AG08395 (cell line): Measurements from ENCODE around the gene ASB17.
"Not testable (repeated sequence)": the region's sequence is repeated elsewhere in the genome, so short reads cannot be mapped to it uniquely, and the experiment has no call there.

Source experiments
- DNase-seq: peaks from one replicate; pipeline ENCODE4 v3.0.0; 2012; ENCODE audit warnings: mixed read lengths, low spot score

ASB17 gene, protein sequence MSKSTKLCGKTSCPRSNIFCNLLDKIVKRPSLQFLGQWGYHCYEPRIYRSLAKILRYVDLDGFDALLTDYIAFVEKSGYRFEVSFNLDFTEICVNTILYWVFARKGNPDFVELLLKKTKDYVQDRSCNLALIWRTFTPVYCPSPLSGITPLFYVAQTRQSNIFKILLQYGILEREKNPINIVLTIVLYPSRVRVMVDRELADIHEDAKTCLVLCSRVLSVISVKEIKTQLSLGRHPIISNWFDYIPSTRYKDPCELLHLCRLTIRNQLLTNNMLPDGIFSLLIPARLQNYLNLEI

DNA sequence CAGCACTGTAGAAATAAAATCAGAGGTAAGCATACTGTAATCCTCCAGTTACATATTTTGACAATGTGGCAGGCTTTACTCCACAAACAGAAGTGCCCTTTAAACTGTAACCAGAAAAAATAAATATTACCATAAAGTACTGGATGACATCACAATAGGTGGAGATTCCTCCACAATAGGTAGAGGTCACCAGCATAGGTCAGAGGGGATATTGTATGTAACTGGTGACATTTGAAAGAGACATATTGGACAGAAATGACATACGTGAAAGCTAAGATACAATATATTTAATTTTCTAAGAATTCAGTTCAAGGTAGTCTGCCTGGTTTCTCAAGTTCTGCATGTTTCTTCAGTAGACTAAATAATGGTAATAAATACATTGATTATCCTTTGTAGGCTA lies at the start of gene ASB17:
Gene ASB17 (minus strand): TSS at position 101 of the 400 bp plus-strand sequence. CDS start 113 bp downstream, outside the sequence.
- DNase-seq: no peak

GRCh38 chr1:75980972-75981897 lies 49.0 kb upstream of the ASB17 start:
- DNase-seq: no peak

- DNase-seq: no peak
Measured at GRCh38 chr1:75970631-75971030, 38.4 kb upstream of the ASB17 start.

DNA sequence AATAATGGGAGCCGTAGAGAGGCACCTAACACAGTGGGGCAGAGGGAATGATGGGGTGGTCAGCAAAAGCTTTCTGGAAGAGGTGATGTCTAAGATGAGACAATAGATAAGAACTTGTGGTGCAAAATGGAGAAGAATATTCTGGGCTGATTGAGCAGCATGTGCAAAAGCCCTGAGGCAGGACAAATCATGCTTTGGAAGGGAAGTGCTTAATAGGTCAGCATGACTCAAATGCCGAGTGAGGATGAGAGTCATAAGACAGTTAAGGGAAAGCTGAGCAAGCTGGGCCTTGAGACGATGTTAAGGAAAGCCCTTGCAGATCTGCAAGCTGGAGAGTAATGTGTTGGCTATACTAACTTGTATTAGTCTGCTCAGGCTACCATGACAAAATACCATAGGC lies 37.3 kb upstream of the ASB17 start:
- no peak for DNase-seq

DNA sequence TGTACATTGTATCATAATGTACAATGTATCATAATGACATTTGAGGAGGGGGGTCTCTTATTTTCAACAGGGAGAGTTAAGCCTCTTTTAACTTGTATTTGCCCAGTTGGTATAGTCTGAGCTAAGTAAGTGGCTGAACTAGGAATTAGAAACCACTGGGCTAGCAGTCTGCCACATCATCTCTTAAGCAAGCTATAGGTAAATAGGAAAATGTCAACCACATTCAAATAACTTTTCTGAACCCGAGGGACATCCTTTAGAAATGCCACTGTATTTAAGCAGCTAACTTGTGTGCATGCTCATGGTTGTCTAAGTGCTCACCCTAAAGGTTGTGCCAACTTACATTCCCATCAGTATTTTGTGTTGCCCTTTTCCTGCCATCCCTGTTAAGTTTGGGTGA lies 35.5 kb upstream of the ASB17 start:
- no peak for DNase-seq

DNA sequence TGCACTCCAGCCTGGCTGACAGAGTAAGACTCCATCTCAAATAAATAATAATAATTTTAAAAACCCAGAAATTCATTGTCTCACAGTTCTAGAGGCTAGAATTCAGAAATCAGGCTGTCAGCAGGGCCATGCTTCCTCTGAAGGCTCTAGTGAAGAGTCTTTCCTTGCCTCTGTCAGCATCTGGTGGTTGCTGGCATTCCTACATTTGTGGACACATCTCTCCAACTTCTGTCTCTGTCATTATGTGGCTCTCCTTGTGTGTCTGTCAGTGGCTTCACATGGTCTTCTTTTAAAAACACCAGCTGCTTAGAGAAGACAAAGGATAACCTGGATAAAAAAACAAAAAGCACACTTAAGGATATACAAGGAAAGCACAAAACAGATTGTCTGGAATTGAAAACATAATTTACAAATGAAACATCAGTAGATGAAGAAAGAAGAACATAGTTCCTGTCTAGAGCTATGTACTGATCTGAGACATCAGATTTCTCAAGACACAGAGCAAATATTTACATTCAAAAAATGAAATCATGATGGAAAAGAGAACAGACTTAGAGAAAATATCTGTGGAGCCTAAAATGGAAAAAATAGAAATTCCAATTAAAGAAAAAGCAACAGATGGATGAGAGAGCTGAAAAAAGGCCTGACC lies 32.7 kb upstream of the ASB17 start:
- no peak for DNase-seq

- not testable (repeated sequence) for DNase-seq
Measured at GRCh38 chr1:75964110-75964759, 32.0 kb upstream of the ASB17 start.

- DNase-seq: no peak
Measured at GRCh38 chr1:75954586-75954985, 22.4 kb upstream of the ASB17 start.

DNA sequence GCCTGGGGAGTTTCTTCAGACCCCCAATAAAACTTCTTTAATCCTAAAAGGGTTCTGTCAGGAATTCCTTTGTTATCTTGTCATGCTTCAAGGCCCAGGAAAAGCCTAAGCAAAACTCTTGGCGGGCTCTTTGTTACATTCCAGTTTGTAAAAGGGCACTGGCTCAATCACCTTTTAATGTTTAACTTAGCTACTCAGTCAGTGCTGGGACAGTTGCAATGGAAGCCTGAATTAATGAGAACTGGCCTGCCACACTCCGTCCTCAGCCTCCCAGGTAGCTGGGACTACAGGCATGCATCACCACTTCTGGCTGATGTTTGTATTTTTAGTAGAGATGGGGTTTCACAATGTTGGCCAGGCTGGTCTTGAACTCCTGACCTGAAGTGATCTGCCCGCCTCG lies 21.3 kb upstream of the ASB17 start:
- no peak for DNase-seq

DNA sequence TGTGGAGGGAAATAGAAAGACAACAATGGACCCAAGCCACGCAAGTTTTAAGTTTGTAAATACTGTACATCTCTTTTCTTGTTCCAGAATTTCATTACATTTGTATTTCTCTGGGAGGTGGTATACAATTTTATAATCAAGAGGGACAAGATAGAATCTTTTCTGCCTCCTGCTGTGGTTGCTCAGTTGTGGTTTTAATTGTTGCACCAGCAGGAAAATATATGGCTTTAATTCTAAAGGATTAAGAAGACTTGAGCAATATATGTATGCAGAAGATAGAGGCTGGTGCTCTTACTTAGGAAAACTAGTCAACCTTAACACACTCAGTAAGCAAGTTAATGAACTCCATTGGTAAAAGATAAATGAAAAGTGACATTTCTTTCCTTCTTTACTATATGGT lies 19.8 kb upstream of the ASB17 start:
- no peak for DNase-seq

DNA sequence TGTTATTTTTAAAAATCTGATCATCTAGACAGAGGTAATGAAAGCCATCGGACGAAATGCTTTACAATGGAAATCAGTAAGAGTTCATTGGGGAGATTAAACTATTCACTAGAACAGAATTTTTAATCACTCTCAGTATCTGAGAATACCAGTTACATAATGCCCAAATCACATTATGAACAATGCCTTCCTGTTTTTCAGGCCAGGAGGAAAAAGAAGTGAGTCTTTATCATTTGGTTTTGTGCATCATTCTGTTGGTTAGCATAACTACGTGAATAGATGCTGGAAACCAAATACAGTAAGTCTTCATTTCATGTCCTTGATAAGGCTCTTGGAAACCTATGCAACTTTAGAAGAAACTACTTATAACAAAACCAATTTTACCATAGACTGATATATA lies 18.0 kb upstream of the ASB17 start:
- DNase-seq: no peak

GRCh38 chr1:75943037-75943436 lies 10.8 kb upstream of the ASB17 start:
- not testable (repeated sequence) for DNase-seq

- DNase-seq: no peak
Measured at GRCh38 chr1:75937034-75937433, 4.8 kb upstream of the ASB17 start.

DNA sequence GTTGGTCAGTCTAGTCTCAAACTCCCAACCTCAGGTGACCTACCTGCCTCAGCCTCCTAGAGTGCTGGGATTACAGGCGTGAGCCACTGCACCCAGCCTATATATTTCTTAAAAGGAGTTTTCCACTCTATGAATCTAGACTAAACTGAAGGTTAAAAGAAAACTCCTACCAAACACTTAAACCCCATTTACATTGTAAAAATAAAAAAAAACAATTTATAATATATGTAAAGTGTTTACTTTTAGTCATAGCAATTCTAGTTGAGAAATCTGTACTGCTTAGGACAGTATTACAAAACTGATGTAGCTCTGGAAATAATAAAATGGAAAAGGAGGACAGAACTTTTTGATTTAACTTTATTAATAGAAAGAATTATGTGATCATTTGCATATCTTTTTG lies 9.5 kb downstream of the ASB17 start:
- no peak for DNase-seq

GRCh38 chr1:75916834-75917233 lies 15.4 kb downstream of the ASB17 start:
- no peak for DNase-seq

GRCh38 chr1:75908717-75909152 lies 23.5 kb downstream of the ASB17 start:
- no peak for DNase-seq

GRCh38 chr1:75901371-75901770 lies 30.8 kb downstream of the ASB17 start:
- DNase-seq: no peak

DNA sequence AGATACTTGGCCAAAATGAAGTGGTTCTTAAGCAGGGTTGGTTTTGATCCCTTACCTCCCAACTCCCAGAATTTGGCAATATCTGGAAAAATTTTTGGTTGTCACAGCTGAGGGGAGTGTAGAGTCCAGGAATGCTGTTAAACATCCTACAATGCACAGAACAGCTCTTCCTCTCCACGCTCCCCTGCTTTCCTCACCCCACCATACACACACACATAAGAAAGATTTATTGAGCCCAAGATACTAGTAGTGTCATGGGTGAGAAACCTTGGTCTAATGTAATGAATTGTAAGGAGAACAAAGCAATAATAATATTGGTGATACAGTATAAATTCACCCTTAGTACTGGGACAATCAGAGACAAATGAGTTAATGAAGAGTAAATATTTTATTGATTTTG lies 47.8 kb downstream of the ASB17 start:
- no peak for DNase-seq

DNA sequence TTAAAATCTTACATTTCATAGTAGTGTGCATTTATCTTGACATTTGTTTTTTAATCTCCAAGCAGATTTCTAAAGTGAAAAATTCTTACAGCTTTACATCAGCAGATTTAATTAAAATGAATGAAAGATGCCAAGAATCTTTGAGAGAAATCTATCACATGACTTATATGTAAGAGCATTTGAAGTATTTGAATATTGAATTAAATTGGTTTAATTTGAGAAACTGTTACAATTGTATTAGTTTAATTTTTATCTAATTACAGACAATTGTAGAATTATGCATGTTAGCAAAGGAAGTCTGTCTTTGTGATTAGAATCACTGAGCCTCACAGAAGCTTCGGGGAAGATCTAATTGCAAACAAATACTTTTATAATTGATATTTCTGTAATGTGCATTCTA lies 52.2 kb downstream of the ASB17 start:
- no peak for DNase-seq

DNA sequence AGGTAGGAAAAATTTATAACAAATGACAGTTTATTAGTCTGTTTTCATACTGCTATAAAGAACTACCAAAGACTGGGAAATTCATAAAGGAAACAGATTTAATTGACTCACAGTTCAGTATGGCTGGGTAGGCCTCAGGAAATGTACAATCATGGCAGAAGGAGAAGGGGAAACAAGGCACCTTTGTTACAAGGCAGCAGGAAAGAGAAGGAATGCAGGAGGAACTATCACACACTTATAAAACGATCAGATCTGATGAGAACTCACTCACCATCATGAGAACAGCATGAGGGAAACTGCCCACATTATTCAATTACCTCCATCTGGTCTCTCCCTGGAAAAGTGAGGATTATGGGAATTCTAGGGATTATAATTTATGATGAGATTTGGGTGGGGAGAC lies 61.3 kb downstream of the ASB17 start:
- DNase-seq: no peak
